ENCODE data around the gene UBTF.

GRCh38 chr17:44193326-44194084 lies 26.0 kb downstream of the UBTF start:
- TF ChIP-seq ZFP3 (tag by site-specific recombination; IDR thresholded peaks at IDR 0.05; ENCODE audit: low read depth) (no peak), SP7 (tag by site-specific recombination; IDR thresholded peaks at IDR 0.05) (no peak), ZNF777 (tag by site-specific recombination; IDR thresholded peaks at IDR 0.05; ENCODE audit: borderline replicate concordance) (no peak), ZNF146 (tag by site-specific recombination; IDR thresholded peaks at IDR 0.05) (no peak), CTCF (tag by site-specific recombination; IDR thresholded peaks at IDR 0.05) (no peak), AEBP2 (tag by site-specific recombination; IDR thresholded peaks at IDR 0.05; ENCODE audit: borderline replicate concordance) (no peak), ZFP37 (tag by site-specific recombination; IDR thresholded peaks at IDR 0.05) (no peak), PATZ1 (tag by site-specific recombination; IDR thresholded peaks at IDR 0.05) (no peak)

All from HEK293 (cell line).